Parathyroid adenoma (tissue), 2 donors: ENCODE results near the gene MSANTD3.
"Not testable (repeated sequence)": the region's sequence is repeated elsewhere in the genome, so short reads cannot be mapped to it uniquely, and the experiment has no call there.

ENCODE experiments used
- H2AFZ ChIP-seq: fragments of 300-600 bp; sonication (generic); one replicate; pipeline ENCODE4 v1.7.0; 2017; ENCODE audit warnings: antibody characterized with exemption, mild to moderate bottlenecking
- H3K27ac ChIP-seq: fragments of 300-600 bp; sonication (generic); one replicate; pipeline ENCODE4 v1.7.0; 2017
- H3K27me3 ChIP-seq: fragments of 300-600 bp; sonication (generic); one replicate; pipeline ENCODE4 v1.7.0; 2017; ENCODE audit warnings: low read length; ENCODE audit not compliant: control insufficient read depth, insufficient read depth
- H3K36me3 ChIP-seq: fragments of 300-600 bp; sonication (generic); one replicate; pipeline ENCODE4 v1.7.0; 2017; ENCODE audit warnings: low read length; ENCODE audit not compliant: control insufficient read depth, insufficient read depth
- H3K4me1 ChIP-seq: fragments of 300-600 bp; sonication (generic); one replicate; pipeline ENCODE4 v1.7.0; 2017; ENCODE audit warnings: control low read depth
- H3K4me2 ChIP-seq: fragments of 300-600 bp; sonication (generic); one replicate; pipeline ENCODE4 v1.7.0; 2017; ENCODE audit warnings: low read length
- H3K4me3 ChIP-seq: fragments of 300-600 bp; sonication (generic); one replicate; pipeline ENCODE4 v1.7.0; 2017; ENCODE audit warnings: low read depth, low read length
- H3K79me2 ChIP-seq: fragments of 300-600 bp; sonication (generic); one replicate; pipeline ENCODE4 v1.7.0; 2017; ENCODE audit warnings: control low read depth
- H3K9ac ChIP-seq: fragments of 300-600 bp; sonication (generic); one replicate; pipeline ENCODE4 v1.7.0; 2017; ENCODE audit warnings: mild to moderate bottlenecking
- H3K9me3 ChIP-seq: fragments of 300-600 bp; sonication (generic); one replicate; pipeline ENCODE4 v1.7.0; 2017; ENCODE audit warnings: low read length; ENCODE audit not compliant: control insufficient read depth
- CTCF ChIP-seq: fragments of 300-600 bp; sonication (generic); IDR thresholded peaks from one replicate; pipeline ENCODE4 v1.7.0; 2017; ENCODE audit warnings: antibody characterized with exemption, mild to moderate bottlenecking
- donor health status: primary hyperparathyroidism.

MSANTD3 gene

GRCh38 chr9:100426530-100427365 lies at the start of gene MSANTD3:
TSS of gene MSANTD3 (plus strand) at chr9:100427143. CDS start at chr9:100441939, 14,796 bp downstream.
- H3K4me1 ChIP-seq = peaks cover 3% of the 10 kb centered on the region
- H3K9me3 ChIP-seq = no peaks in the 10 kb centered on the region
- H3K79me2 ChIP-seq = no peaks in the 10 kb centered on the region
- peak within 1 kb of the TSS; percentile 96 for H3K4me2 ChIP-seq
- H3K9ac ChIP-seq = no peak within 1 kb of the TSS
- no peak for TF ChIP-seq CTCF
- H3K27me3 ChIP-seq = no peaks in the 10 kb centered on the region
- H3K27ac ChIP-seq = peak within 1 kb of the TSS; percentile 7
- H2AFZ ChIP-seq = peak within 1 kb of the TSS; percentile 79
- peak within 1 kb of the TSS; percentile 75 for H3K4me3 ChIP-seq
- no peaks in the 10 kb centered on the region for H3K36me3 ChIP-seq

- Histone ChIP-seq H3K4me2 (no peak overlapping the region), H3K9ac (no peak overlapping the region), H3K9me3 (no peaks in the 10 kb centered on the region), H3K27ac (no peak overlapping the region), H3K27me3 (no peaks in the 10 kb centered on the region), H3K4me1 (no peaks in the 10 kb centered on the region), H3K36me3 (no peaks in the 10 kb centered on the region), H3K4me3 (no peak overlapping the region), H2AFZ (no peak overlapping the region), H3K79me2 (no peaks in the 10 kb centered on the region)
- no peak for TF ChIP-seq CTCF
These were observed 47.1 kb upstream of the MSANTD3 start for GRCh38 chr9:100379862-100380261.

GRCh38 chr9:100392989-100393388 lies 34.0 kb upstream of the MSANTD3 start:
- H3K4me1 ChIP-seq, H2AFZ ChIP-seq, H3K27me3 ChIP-seq, H3K27ac ChIP-seq, H3K9me3 ChIP-seq, H3K36me3 ChIP-seq, H3K4me2 ChIP-seq, H3K9ac ChIP-seq, H3K4me3 ChIP-seq, H3K79me2 ChIP-seq: not testable (repeated sequence)

GRCh38 chr9:100394032-100394695 lies 32.8 kb upstream of the MSANTD3 start:
- TF ChIP-seq CTCF = no peak
- Histone ChIP-seq H3K4me3 (no peak overlapping the region), H3K4me1 (no peaks in the 10 kb centered on the region), H3K9me3 (no peaks in the 10 kb centered on the region), H2AFZ (no peak overlapping the region), H3K79me2 (no peaks in the 10 kb centered on the region), H3K36me3 (no peaks in the 10 kb centered on the region), H3K27ac (no peak overlapping the region), H3K9ac (no peak overlapping the region), H3K27me3 (no peaks in the 10 kb centered on the region), H3K4me2 (no peak overlapping the region)

GRCh38 chr9:100394816-100395215 lies 32.1 kb upstream of the MSANTD3 start:
- Histone ChIP-seq H2AFZ (no peak overlapping the region), H3K9me3 (no peaks in the 10 kb centered on the region), H3K27ac (no peak overlapping the region), H3K36me3 (no peaks in the 10 kb centered on the region), H3K9ac (no peak overlapping the region), H3K79me2 (no peaks in the 10 kb centered on the region), H3K27me3 (no peaks in the 10 kb centered on the region), H3K4me3 (no peak overlapping the region), H3K4me1 (no peaks in the 10 kb centered on the region), H3K4me2 (no peak overlapping the region)
- no peak for TF ChIP-seq CTCF
